Activated CD4-positive, alpha-beta T cell treated with anti-CD3 and anti-CD28 coated beads, Interleukin-2, amount 50 U/mL, for 4 hours (primary cell): Measurements from ENCODE around the gene LIMK1.

ENCODE experiments used
- DNase-seq, 2 experiments: peaks; one replicate each; pipeline ENCODE4 v3.0.0-alpha.2; 2020

LIMK1 gene

GRCh38 chr7:74056096-74056915, 27.3 kb upstream of the LIMK1 start:
- no peak for DNase-seq

DNA sequence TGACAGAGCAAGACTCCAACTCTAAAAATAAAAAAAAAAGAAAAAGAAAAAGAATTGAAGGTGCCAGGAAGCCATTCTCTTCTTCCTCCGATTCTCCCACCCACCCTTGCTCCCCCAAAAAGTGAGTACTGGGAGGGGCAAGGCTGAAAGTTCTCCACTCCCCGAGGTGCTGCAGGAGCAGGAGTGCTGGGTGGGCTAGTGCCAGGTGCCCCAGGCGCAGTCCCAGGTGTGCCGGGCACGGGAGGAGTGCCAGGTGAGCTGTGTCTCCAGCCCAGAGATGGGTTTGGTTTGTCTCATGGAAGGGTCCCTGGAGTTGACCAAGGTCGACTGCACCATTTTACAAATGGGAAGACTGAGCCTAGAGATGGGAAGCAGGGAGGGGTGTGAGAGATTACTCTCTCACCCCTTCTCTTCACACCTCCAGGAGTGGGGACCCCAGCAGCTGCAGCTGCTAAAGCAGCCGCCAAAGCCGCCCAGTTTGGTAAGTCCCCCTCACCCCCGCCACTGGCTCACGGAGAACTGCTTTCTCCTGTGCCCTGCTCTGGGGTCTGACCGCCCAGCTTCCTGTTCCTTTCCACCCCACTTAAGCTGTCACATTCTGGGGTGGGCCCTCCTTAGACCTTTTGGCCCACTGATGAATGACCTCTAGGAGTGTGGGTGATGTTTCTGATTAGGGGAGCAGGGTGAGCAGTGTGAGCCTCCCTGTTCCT, 26.2 kb upstream of the LIMK1 start:
- no peak for DNase-seq

- no peak for DNase-seq
These were observed 25.6 kb upstream of the LIMK1 start for GRCh38 chr7:74057987-74058386.

DNA sequence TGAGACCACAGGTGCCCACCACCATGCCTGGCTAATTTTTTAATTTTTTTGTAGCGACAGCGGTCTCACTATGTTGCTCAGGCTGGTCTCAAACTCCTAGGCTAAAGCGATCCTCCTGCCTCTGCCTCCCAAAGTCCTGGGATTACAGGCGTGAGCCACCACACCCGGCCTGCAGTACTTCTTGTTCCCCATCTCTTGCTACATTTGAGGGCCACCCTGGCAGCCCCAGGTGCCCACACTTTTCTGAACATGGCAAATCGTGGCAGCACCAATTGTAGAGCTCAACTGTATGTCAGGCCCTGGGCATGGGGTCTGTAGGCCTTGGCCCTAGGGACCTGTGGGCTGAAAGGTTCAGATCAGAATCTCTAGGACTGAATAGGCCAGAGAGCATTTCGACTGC, 25.1 kb upstream of the LIMK1 start:
- no peak for DNase-seq

DNA sequence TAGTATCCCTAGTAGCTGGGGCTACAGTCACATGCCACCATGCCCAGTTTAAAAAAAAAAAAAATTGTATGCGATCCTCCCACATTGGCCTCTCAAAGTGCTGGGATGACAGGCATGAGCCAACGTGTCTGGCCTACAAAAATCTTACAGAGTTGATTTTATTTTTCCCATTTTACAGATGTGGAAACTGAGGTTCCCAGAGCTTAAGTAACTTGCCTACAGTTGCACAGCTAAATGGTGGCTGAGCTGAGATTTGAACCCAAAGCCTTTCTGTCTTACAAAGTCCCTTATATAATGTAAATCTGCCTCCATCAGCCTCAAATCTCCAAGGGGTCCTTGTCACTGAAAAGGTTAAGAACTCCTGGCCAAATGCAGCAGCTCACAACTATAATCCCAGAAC, 24.6 kb upstream of the LIMK1 start:
- DNase-seq, result no peak

DNA sequence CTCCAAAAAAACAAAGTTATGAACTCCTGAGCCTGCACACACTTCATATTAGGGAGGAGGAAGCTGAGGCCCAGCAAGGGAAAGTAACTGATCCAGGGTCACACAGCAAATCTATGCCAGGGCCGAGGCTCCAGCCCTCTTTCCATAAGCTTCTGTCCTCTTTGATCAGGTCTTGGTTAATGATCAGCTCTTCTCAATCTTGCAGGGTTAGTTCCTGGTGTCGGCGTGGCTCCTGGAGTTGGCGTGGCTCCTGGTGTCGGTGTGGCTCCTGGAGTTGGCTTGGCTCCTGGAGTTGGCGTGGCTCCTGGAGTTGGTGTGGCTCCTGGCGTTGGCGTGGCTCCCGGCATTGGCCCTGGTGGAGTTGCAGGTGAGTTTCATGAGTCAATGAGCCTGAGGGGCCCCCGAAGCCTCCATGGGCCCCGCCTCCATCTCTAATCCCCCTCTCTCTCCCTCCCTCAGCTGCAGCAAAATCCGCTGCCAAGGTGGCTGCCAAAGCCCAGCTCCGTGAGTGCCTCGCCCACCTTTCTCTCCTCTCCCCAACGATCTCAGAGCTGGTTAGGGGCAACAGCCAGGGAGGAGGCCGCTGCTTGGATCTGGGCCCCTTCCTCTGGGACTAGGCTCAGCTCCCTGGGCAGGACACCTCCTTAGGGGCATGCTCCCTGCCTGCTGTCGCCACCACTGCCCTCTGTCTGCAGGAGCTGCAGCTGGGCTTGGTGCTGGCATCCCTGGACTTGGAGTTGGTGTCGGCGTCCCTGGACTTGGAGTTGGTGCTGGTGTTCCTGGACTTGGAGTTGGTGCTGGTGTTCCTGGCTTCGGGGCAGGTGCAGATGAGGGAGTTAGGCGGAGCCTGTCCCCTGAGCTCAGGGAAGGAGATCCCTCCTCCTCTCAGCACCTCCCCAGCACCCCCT, 23.7 kb upstream of the LIMK1 start:
- DNase-seq, result no peak

DNA sequence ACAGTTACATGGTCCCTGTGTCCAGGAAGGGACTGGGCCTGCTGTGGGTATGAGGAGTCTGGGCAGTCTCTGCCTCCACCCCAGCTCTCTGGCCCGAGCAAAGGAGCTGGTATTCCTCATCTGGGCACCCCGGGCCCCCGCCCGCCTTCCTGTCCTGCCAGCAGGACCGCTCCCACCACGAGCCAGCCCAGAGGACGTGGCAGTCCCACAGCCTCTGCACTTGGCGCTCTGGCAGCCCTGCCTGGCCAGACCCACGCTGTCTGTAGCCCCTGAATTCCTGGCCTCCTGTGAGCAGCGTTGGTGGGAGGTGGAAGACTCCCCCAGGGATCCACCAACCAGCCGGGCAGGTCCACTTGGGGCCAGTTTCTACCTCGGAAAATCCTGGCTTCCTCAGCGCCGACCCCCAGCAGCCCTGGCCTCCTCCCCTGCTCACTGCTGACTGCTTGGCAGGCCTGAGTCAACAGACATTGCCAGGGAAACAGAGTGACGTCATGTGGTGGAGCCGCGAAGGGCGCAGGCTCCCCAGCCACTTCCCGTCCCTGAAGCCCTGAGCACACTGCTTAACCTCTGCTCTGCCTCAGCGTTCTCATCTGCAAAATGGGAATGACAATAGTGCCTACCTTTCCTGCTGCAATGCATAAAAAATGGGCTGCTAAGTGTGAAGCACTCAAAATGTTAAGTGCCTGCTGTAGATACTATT, 21.6 kb upstream of the LIMK1 start:
- peak; percentile 58 to 60 for DNase-seq

DNA sequence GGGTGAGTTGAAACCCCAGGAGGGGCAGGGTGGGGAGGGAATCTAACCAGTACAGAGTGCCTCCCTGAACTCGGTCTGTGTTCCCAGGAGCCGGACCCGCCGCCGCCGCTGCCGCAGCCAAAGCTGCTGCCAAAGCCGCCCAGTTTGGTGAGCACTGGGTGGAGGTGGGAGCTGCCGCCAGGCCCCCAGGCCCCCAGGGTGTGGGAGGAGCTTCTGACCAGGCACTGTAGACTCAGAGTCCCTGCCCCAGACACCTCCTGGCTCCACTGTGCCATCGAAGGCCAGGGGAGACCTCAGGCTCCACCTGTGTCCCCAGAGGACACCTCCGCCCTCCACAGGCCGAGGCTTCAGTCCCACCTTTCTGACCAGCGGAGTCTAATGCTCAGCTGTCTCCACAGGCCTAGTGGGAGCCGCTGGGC, 20.4 kb upstream of the LIMK1 start:
- no peak for DNase-seq

DNA sequence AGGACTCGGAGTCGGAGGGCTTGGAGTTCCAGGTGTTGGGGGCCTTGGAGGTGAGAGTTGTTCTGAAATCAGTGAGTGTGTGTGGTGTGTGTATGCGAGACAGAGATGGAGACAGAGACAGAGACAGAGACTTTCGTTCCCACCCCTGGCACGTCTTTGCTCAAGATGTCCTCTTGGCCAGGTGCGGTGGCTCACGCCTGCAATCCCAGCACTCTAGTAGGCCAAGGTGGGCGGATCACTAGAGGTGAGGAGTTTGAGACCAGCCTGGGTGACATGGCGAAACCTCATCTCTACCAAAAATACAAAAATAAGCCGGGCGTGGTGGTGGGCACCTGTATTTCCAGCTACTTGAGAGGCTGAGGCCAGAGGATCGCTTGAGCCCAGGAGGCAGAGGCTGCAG, 20.0 kb upstream of the LIMK1 start:
- DNase-seq, result no peak

GRCh38 chr7:74064696-74065095, 18.9 kb upstream of the LIMK1 start:
- DNase-seq, result no peak

DNA sequence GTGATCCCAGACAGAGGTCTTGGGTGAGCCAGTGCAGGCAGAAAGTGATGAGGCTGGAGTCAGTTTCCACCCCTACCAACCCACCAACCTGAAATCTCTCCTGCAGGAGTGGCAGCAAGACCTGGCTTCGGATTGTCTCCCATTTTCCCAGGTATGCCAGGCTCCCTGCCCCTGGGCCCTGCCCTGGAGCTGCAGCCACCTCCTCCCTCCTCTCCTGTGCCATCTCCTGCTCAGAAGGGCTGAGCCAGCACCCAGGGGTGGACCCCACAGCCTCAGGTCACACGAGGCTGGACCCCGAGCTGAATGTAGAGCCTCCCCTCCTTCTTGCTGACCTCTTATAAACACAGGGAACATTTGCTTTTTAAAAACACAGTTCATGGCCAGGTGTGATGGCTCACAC, 17.0 kb upstream of the LIMK1 start:
- DNase-seq, result no peak

GRCh38 chr7:74068378-74069085, 15.1 kb upstream of the LIMK1 start:
- DNase-seq, result no peak

DNA sequence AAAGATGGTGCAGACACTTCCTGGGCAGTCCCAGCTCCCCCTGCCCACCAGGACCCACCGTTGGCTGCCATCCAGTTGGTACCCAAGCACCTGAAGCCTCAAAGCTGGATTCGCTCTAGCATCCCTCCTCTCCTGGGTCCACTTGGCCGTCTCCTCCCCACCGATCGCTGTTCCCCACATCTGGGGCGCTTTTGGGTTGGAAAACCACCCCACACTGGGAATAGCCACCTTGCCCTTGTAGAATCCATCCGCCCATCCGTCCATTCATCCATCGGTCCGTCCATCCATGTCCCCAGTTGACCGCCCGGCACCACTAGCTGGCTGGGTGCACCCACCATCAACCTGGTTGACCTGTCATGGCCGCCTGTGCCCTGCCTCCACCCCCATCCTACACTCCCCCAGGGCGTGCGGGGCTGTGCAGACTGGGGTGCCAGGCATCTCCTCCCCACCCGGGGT, 14.5 kb upstream of the LIMK1 start:
- no peak for DNase-seq

GRCh38 chr7:74069790-74070618, 13.6 kb upstream of the LIMK1 start:
- no peak for DNase-seq

DNA sequence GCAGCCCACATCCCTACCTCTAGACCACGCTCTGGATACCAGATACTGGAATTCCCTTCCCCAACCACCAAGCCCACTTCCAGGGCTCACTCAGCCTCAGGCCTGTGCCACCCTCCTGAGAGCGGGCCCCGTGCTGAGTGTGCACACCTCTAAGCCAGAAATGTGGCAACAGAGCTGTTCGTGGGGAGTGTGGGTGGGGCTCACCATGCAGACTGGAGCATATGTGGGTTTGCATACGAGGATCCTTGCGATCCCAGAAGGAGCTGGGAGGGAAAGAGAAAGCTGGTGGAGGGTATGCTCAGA, 13.0 kb upstream of the LIMK1 start:
- DNase-seq, result no peak

GRCh38 chr7:74071121-74071520, 12.5 kb upstream of the LIMK1 start:
- no peak for DNase-seq

DNA sequence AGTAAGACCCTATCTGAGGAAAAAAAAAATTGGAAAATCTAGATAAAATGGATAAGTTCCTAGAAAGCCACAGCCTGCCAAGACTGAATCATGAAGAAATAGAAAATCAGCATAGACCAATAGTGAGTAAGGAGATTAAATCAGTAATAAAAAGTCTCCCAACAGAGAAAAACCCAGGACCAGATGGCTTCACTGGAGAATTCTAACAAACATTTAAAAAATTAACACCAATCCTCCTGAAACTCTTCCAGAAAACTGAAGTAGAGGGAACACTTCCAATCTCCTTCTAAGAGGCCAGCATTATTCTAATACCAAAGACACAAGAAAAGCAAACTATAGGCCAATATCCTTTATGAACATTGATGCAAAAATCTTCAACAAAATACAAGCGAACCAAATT, 8.8 kb upstream of the LIMK1 start:
- DNase-seq, result no peak

DNA sequence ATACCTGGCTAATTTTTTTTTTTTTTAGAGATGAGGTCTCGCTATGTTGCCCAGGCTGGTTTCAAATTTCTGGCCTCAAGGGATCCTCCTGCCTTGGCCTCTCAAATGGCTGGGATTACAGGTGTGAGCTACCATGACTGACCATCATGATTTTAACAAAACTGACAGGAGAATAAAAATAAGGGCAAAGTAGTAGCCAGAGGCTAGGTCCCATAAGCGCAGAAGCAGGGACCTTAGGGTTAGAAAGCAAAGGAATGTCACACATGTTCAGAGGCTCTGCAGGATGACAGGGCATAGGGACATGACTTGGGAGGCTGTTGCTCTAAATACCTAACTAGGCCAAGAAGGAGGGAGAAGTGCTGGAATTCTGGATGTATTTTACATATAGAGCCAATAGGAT, 5.1 kb upstream of the LIMK1 start:
- DNase-seq, result no peak

DNA sequence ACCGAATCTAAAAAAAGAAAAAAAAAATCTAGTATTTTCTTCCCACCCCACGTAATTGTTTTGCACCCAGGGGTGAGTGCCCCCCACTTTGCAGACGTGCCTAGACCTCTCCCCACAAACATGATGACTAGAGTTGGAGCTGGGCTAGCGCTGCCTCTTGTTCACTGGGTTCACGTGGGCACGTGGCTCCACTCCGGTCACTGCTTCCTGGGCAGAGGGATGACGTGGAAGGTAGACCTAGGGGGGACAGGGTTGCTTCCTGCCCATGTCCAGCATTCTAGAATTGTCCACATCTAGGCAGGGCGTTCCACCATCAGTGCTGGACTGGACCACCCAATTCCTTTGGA, 861 bp upstream of the LIMK1 start:
- DNase-seq, result no peak

- peak in 1 of 2 experiments; percentile 17 for DNase-seq
These were observed 521 bp downstream of the LIMK1 start for GRCh38 chr7:74083928-74084721.
